Measurements from ENCODE around the gene DLK1. TPM values are rescaled to one million over a fixed set of nuclear protein-coding genes. Genes with fewer than 3 reads are reported as not detected.

The DLK1 gene
- total RNA-seq = 1 to 10 TPM in 3 of 4 donors, under 1 TPM in 1; 0.53 to 5.1 (median 3.5) TPM

GRCh38 chr14:100726550-100727085 lies at the start of gene DLK1:
Gene DLK1 (plus strand): TSS chr14:100726892. CDS start chr14:100727069, 177 bp downstream.
- H3K27me3 ChIP-seq = peaks cover 24 to 37% (median 30%) of the 10 kb centered on the region in 3 donors
- no peaks in the 10 kb centered on the region for H3K9me3 ChIP-seq
- TF ChIP-seq POLR2A (IDR thresholded peaks at IDR 0.05) (no peak), CTCF (IDR thresholded peaks at IDR 0.05 in 4 of 5, conservative IDR thresholded peaks at IDR 0.05 in 1 of 5) (no peak)
- ATAC-seq (no peak), DNase-seq (no peak)
- H3K27ac ChIP-seq = no peak within 1 kb of the TSS
- no peaks in the 10 kb centered on the region for H3K4me1 ChIP-seq
- in situ Hi-C loops (cut with MboI; ENCODE audit: low sequenced_read_pairs in 4 of 4) (no loop called here), intact Hi-C loops (cut with DNase I; ENCODE audit: low total_unique reads) (no loop called here)
- no peaks in the 10 kb centered on the region for H3K36me3 ChIP-seq
- H3K4me3 ChIP-seq = no peak within 1 kb of the TSS

GRCh38 chr14:100677152-100677551 lies 49.5 kb upstream of the DLK1 start:
- peak in 1 of 2 donors; percentile 31 for ATAC-seq
- Histone ChIP-seq H3K36me3 (no peaks in the 10 kb centered on the region), H3K4me3 (no peak overlapping the region), H3K4me1 (peaks cover 15 to 24% of the 10 kb centered on the region in 2 donors), H3K27ac (peak overlapping the region; percentile 44 to 68 (median 58)), H3K9me3 (no peaks in the 10 kb centered on the region), H3K27me3 (peaks cover 0 to 8% (median 0%) of the 10 kb centered on the region in 3 donors)
- no peak for DNase-seq
- no peak for TF ChIP-seq POLR2A (IDR thresholded peaks at IDR 0.05)
- no peak for TF ChIP-seq CTCF (IDR thresholded peaks at IDR 0.05 in 4 of 5, conservative IDR thresholded peaks at IDR 0.05 in 1 of 5)
- in situ Hi-C loops (cut with MboI; ENCODE audit: low sequenced_read_pairs in 4 of 4) = no loop called here
- intact Hi-C loops (cut with DNase I; ENCODE audit: low total_unique reads) = loop anchor here (5.0 kb wide), 1 partner anchor 35 kb away; no protein-coding TSS in a partner anchor

GRCh38 chr14:100677554-100678468 lies 48.9 kb upstream of the DLK1 start:
- H3K27ac ChIP-seq = peak overlapping the region; percentile 44 to 68 (median 58)
- in situ Hi-C loops (cut with MboI; ENCODE audit: low sequenced_read_pairs in 4 of 4) (no loop called here), intact Hi-C loops (cut with DNase I; ENCODE audit: low total_unique reads) (loop anchor here (5.0 kb wide), 1 partner anchor 34 kb away; no protein-coding TSS in a partner anchor)
- ATAC-seq = peak; percentile 59 to 60
- H3K4me3 ChIP-seq = no peak overlapping the region
- H3K9me3 ChIP-seq = no peaks in the 10 kb centered on the region
- peaks cover 0 to 5% (median 0%) of the 10 kb centered on the region in 3 donors for H3K27me3 ChIP-seq
- DNase-seq = peak in 1 of 2 donors; percentile 47
- no peak for TF ChIP-seq CTCF (IDR thresholded peaks at IDR 0.05 in 4 of 5, conservative IDR thresholded peaks at IDR 0.05 in 1 of 5)
- no peak for TF ChIP-seq POLR2A (IDR thresholded peaks at IDR 0.05)
- H3K36me3 ChIP-seq = no peaks in the 10 kb centered on the region
- peaks cover 15 to 24% of the 10 kb centered on the region in 2 donors for H3K4me1 ChIP-seq

GRCh38 chr14:100678469-100678828 lies 48.2 kb upstream of the DLK1 start:
- TF ChIP-seq CTCF (IDR thresholded peaks at IDR 0.05 in 4 of 5, conservative IDR thresholded peaks at IDR 0.05 in 1 of 5) = no peak
- TF ChIP-seq POLR2A (IDR thresholded peaks at IDR 0.05) = no peak
- in situ Hi-C loops (cut with MboI; ENCODE audit: low sequenced_read_pairs in 4 of 4) (no loop called here), intact Hi-C loops (cut with DNase I; ENCODE audit: low total_unique reads) (loop anchor here (5.0 kb wide), 1 partner anchor 34 kb away; no protein-coding TSS in a partner anchor)
- ATAC-seq (no peak), DNase-seq (no peak)
- Histone ChIP-seq H3K27me3 (peaks cover 0 to 4% (median 0%) of the 10 kb centered on the region in 3 donors), H3K9me3 (no peaks in the 10 kb centered on the region), H3K36me3 (no peaks in the 10 kb centered on the region), H3K4me1 (peaks cover 15 to 24% of the 10 kb centered on the region in 2 donors), H3K27ac (peak overlapping the region; percentile 44 to 68 (median 58)), H3K4me3 (no peak overlapping the region)
